ENCODE measurements around the gene GPC1. TPM values are rescaled to one million over a fixed set of nuclear protein-coding genes. Genes with fewer than 3 reads are reported as not detected.
"Not testable (repeated sequence)": the region's sequence is repeated elsewhere in the genome, so short reads cannot be mapped to it uniquely, and the experiment has no call there.

The GPC1 gene
- total and polyA plus RNA-seq, 2 donors (not counting 3 experiments of a cell fraction or from before 2014, with no cell fraction given) = 9.6 to 31.1 TPM

DNA sequence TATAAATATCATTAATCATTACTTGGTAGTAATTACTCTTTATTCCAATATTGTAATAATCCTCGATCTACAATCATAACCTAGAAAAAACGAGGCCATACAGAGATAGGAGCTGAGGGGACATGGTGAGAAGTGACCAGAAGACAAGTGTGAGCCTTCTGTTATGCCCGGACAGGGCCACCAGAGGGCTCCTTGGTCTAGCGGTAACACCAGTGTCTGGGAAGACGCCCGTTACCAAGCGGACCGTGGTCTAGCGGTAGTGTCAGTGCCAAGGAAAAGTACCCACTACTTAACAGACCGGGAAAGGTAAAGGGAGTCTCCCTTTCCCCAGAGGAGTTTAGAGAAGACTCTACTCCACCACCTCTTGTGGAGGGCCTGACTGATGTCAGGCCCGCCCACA, 59.5 kb downstream of the GPC1 start:
- H3K27me3 ChIP-seq (ENCODE audit: control insufficient read depth in 2 of 2, insufficient read depth in 2 of 2, low read length in 2 of 2); H3K27ac ChIP-seq (ENCODE audit: insufficient read depth, low read depth, low read length); H3K79me2 ChIP-seq (ENCODE audit: control insufficient read depth, insufficient read depth, low read length); H4K20me1 ChIP-seq (replicated peaks; ENCODE audit: control insufficient read depth, extremely low read depth, insufficient read depth, low read length); BruUV-seq (replicated peaks); POLR2A ChIA-PET; intact Hi-C loops (cut with micrococcal nuclease); H3K4me2 ChIP-seq (ENCODE audit: insufficient read depth, low read length); H3K9me3 ChIP-seq (replicated peaks; ENCODE audit: control insufficient read depth, insufficient read depth, low read length); H3K9me1 ChIP-seq (replicated peaks; ENCODE audit: control insufficient read depth, extremely low read depth, insufficient read depth, low read length); H2AFZ ChIP-seq (ENCODE audit: low read depth, low read length); H3K4me1 ChIP-seq (ENCODE audit: control insufficient read depth, extremely low read depth, insufficient read depth, low read length); H3K9ac ChIP-seq (replicated peaks; ENCODE audit: extremely low read depth, insufficient read depth, low read length); H3K4me3 ChIP-seq (replicated peaks in 1 of 3; ENCODE audit: insufficient read depth in 1 of 3, low read depth in 1 of 3, low read length in 3 of 3); FAIRE-seq; H3K36me3 ChIP-seq (ENCODE audit: control insufficient read depth in 2 of 2, extremely low read depth in 1 of 2, insufficient read depth in 2 of 2, low read length in 2 of 2); dilution Hi-C loops (cut with MboI; ENCODE audit: extremely low pct_ligation_motif_present, low sequenced_read_pairs): not testable (repeated sequence)
- CTCF ChIA-PET = interaction anchor here (1.7 kb wide), 2 partner anchors 19 to 345 kb away, joined by 6 to 10 read pairs; no protein-coding TSS in a partner anchor
- peak; percentile 11 for DNase-seq (ENCODE audit: low read depth, low spot score)
- TF ChIP-seq, protein P1, sequence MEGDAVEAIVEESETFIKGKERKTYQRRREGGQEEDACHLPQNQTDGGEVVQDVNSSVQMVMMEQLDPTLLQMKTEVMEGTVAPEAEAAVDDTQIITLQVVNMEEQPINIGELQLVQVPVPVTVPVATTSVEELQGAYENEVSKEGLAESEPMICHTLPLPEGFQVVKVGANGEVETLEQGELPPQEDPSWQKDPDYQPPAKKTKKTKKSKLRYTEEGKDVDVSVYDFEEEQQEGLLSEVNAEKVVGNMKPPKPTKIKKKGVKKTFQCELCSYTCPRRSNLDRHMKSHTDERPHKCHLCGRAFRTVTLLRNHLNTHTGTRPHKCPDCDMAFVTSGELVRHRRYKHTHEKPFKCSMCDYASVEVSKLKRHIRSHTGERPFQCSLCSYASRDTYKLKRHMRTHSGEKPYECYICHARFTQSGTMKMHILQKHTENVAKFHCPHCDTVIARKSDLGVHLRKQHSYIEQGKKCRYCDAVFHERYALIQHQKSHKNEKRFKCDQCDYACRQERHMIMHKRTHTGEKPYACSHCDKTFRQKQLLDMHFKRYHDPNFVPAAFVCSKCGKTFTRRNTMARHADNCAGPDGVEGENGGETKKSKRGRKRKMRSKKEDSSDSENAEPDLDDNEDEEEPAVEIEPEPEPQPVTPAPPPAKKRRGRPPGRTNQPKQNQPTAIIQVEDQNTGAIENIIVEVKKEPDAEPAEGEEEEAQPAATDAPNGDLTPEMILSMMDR (IDR thresholded peaks at IDR 0.05; ENCODE audit: extremely low read depth in 1 of 2, insufficient read depth in 1 of 2, low read depth in 1 of 2, low read length in 2 of 2) = peak; percentile 21 to 26

DNA sequence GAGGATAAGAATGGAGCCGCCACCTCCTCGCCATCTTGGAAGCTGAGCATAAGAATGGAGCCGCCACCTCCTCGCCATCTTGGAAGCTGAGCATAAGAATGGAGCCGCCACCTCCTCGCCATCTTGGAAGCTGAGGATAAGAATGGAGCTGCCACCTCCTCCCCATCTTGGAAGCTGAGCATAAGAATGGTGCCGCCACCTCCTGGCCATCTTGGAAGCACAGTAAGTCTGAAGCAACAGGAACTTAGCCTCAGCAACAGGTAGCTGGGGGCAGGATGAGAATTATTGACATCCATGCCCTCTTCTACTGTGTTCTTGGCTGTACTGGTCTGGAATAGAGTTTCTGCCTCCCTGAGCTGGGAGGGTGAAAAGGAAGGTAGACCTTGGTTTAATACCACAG, 61.6 kb downstream of the GPC1 start:
- H3K4me3 ChIP-seq (replicated peaks in 1 of 3; ENCODE audit: insufficient read depth in 1 of 3, low read depth in 1 of 3, low read length in 3 of 3); H2AFZ ChIP-seq (ENCODE audit: low read depth, low read length); H4K20me1 ChIP-seq (replicated peaks; ENCODE audit: control insufficient read depth, extremely low read depth, insufficient read depth, low read length); H3K36me3 ChIP-seq (ENCODE audit: control insufficient read depth in 2 of 2, extremely low read depth in 1 of 2, insufficient read depth in 2 of 2, low read length in 2 of 2); FAIRE-seq; H3K9ac ChIP-seq (replicated peaks; ENCODE audit: extremely low read depth, insufficient read depth, low read length); BruUV-seq (replicated peaks); H3K27ac ChIP-seq (ENCODE audit: insufficient read depth, low read depth, low read length); dilution Hi-C loops (cut with MboI; ENCODE audit: extremely low pct_ligation_motif_present, low sequenced_read_pairs); DNase-seq (ENCODE audit: low read depth, low spot score); H3K9me1 ChIP-seq (replicated peaks; ENCODE audit: control insufficient read depth, extremely low read depth, insufficient read depth, low read length); H3K79me2 ChIP-seq (ENCODE audit: control insufficient read depth, insufficient read depth, low read length); H3K4me2 ChIP-seq (ENCODE audit: insufficient read depth, low read length); H3K27me3 ChIP-seq (ENCODE audit: control insufficient read depth in 2 of 2, insufficient read depth in 2 of 2, low read length in 2 of 2); H3K9me3 ChIP-seq (replicated peaks; ENCODE audit: control insufficient read depth, insufficient read depth, low read length); H3K4me1 ChIP-seq (ENCODE audit: control insufficient read depth, extremely low read depth, insufficient read depth, low read length); POLR2A ChIA-PET: not testable (repeated sequence)
- intact Hi-C loops (cut with micrococcal nuclease) = loop anchor here (1.0 kb wide), 1 partner anchor 264 kb away; no protein-coding TSS in a partner anchor
- CTCF ChIA-PET = interaction anchor here (0.9 to 1.5 kb wide), 7 partner anchors 11 to 347 kb away, joined by 3 to 14 read pairs (median 4); no protein-coding TSS in a partner anchor
- TF ChIP-seq, protein P1 (IDR thresholded peaks at IDR 0.05; ENCODE audit: extremely low read depth in 1 of 2, insufficient read depth in 1 of 2, low read depth in 1 of 2, low read length in 2 of 2) = peak in 1 of 2 donors; percentile 0
